Loucy (cell line): Measurements from ENCODE around the gene DNAH17.

Experiments
- CTCF ChIP-seq: fragments of 200-600 bp; sonication (generic); conservative IDR thresholded peaks from 2 replicates; pipeline ENCODE4 v1.5.1; 2014; ENCODE audit warnings: mild to moderate bottlenecking, antibody characterized with exemption, low read length
- EZH2phosphoT487 ChIP-seq: fragments of 200-600 bp; IDR thresholded peaks from 2 replicates; pipeline ENCODE4 v1.6.1; 2018; ENCODE audit warnings: antibody characterized with exemption, mild to moderate bottlenecking, moderate library complexity, borderline replicate concordance

DNA sequence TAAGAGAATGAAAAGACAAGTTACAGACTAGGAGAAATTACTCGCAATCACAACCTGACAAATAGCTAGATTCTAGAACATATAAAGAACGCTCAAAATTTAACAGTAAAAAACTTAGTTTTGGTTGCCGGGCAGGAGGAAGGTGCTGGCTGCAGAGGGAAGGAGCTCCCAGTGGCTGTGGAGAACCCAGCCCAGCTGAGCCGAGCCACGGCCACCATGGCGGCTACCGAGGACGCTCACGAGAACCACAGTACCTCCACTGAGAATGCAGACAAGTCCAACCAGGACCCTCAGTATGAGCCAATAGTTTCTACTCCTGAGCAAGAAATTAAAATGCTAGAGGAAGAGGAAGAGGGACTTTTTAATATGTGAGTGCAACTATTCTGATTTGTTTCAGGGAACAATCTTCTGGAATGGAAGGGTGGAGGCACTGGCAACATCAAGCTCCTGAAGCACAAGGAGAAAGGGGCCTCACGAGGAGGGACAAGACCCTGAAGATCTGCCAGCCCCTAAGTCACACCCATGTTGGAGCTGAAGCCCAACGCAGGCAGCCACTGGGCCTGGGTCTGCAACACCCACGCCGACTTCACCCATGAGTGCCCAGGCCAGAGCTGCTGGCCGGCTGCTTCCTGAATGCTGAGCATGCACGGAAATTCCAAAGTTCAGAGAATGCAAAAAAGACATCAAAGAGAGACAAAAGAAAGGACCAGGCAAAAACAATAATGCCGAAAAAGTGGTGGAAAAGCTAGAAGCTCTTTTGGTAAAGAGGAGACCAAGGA, 55.0 kb downstream of the DNAH17 start:
- no peak for TF ChIP-seq CTCF
- no peak for TF ChIP-seq EZH2phosphoT487
